Stimulated activated CD4-positive, alpha-beta T cell treated with anti-CD3 and anti-CD28 coated beads, TNF-alpha, amount 100 ng/mL, for 4 hours (primary cell): ENCODE measurements around the gene ANTXRL.
"Not testable (repeated sequence)": the region's sequence is repeated elsewhere in the genome, so short reads cannot be mapped to it uniquely, and the experiment has no call there.

ENCODE experiments used
- DNase-seq, 3 experiments: peaks; one replicate each; pipeline ENCODE4 v3.0.0-alpha.2; 2020; ENCODE audit warnings: low read depth in 3 of 3

Gene ANTXRL

GRCh38 chr10:46273506-46274477 lies 13.0 kb upstream of the ANTXRL start:
- DNase-seq: no peak

GRCh38 chr10:46277840-46278239 lies 9.0 kb upstream of the ANTXRL start:
- no peak for DNase-seq

- not testable (repeated sequence) for DNase-seq
Measured at GRCh38 chr10:46282421-46282831, 4.4 kb upstream of the ANTXRL start.

- DNase-seq: peak in 1 of 3 experiments; percentile 43
Measured at GRCh38 chr10:46282842-46283574, 3.8 kb upstream of the ANTXRL start.

GRCh38 chr10:46283580-46284285 lies 3.1 kb upstream of the ANTXRL start:
- no peak for DNase-seq

GRCh38 chr10:46284286-46285229 lies 2.2 kb upstream of the ANTXRL start:
- peak; percentile 50 to 59 (median 52) for DNase-seq

GRCh38 chr10:46285300-46285699 lies 1.5 kb upstream of the ANTXRL start:
- DNase-seq: no peak

GRCh38 chr10:46285966-46286620 lies 704 bp upstream of the ANTXRL start:
- no peak for DNase-seq

- no peak for DNase-seq
Measured at GRCh38 chr10:46287846-46288477, 1.2 kb downstream of the ANTXRL start.

- DNase-seq: no peak
Measured at GRCh38 chr10:46288601-46289206, 1.9 kb downstream of the ANTXRL start.

- no peak for DNase-seq
Measured at GRCh38 chr10:46289209-46289810, 2.5 kb downstream of the ANTXRL start.

GRCh38 chr10:46290101-46290886 lies 3.5 kb downstream of the ANTXRL start:
- no peak for DNase-seq

- DNase-seq: no peak
Measured at GRCh38 chr10:46291817-46292572, 5.2 kb downstream of the ANTXRL start.

GRCh38 chr10:46292573-46293023 lies 5.8 kb downstream of the ANTXRL start:
- no peak for DNase-seq

- DNase-seq: no peak
Measured at GRCh38 chr10:46293228-46293627, 6.4 kb downstream of the ANTXRL start.

- no peak for DNase-seq
Measured at GRCh38 chr10:46293832-46294640, 7.2 kb downstream of the ANTXRL start.
